ENCODE measurements around the gene PTGIS.
A peak's percentile ranks its signal among the peaks of the same experiment; 100 is the strongest.

PTGIS gene

DNA sequence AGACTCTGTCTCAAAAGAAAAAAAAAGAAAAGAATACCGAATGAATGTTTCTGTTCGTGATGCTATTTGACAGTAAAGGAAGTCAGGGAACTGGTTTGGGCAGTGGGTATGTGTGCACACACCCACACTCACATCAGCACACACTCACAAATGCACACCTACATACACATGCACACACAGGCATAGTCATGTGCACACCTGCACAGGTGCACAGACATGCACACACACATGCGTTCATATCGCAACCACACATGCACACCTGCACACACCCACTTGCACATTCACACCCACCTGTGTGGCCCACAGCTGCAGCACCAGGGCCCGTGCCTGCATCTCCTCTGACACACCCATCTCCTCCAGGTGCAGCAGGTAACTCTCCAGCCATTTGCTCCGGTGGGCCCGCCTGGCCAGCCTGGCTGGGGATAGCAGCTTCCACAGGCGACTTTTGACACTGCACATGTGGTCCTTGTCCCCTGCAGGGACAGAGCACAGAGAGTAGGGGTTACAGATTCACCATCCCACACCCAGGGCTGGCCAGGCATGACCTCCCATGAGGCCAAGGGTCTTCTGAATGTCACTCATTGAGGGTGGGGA, 44.1 kb downstream of the PTGIS start:
- DNase-seq: no peak

GRCh38 chr20:49521356-49521755, 46.6 kb downstream of the PTGIS start:
- no peak for DNase-seq

DNA sequence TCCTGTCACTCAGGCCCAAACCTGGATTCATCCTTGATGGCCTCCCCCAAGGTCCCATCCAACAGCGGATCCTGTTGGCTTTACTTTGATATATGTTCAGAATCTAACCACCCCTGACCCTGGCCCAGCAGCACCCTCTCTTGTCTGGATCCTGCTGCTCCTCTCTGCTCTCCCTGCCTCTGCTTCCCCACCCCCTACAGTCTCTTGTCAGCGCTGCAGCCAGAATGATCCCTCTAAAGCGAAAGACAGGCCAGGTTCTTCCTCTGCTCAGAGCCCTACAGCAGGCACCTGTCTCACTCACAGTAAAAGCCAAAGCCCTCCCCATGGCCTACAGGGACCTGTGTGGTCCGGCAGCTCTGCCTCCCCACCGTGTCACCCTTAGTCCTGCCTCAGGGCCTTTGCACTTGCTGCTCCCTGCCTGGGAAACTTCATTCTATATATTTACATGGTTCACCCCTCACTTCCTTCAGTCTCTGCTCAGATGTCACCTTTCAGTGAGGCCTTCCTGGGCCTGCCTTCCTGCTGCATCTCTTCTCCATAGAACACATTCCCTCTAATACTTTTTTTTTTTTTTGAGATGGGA, 48.1 kb downstream of the PTGIS start:
- no peak for DNase-seq

DNA sequence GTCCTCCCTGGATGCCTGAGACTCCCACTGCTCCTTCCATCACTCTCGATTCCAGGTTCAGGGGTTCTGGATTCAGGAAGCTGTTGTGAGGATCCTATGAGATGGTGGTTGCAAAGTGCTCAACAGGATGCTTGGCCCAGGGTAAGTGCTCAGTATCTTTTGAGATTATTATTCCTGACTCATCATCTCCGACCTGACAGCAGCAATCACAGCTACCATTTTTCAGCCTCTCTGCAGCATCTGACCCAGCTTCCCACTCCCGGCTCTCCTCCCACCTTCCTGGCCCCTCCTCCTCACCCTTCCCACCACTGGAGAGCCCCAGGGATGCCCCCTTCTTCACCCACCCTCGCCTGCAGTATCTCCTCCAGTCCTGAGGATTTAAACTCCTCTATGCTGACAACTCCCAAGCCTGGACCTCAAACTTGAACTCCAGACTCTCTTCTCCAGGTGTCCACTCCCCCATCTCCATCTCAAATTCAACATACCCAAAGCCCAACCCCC, 48.7 kb downstream of the PTGIS start:
- no peak for DNase-seq

DNA sequence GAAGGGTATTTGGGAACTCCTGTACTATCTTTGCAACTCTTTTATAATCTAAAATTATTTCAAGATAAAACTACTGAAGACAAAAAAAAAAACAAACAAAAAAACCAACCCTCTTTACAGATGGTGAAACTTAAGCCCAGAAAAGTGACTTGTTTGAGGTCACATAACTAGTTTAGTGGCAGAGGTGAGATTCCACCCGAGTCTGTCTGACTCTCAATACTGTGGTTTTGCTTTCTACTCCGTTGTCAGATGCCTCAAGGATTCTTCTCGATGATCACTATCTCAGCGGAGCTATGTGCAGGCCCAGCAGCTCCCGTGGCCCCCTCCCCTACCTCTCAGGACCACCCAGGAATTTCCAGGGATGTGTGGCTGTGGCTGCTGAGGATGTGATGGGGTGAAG, 49.4 kb downstream of the PTGIS start:
- no peak for DNase-seq

DNA sequence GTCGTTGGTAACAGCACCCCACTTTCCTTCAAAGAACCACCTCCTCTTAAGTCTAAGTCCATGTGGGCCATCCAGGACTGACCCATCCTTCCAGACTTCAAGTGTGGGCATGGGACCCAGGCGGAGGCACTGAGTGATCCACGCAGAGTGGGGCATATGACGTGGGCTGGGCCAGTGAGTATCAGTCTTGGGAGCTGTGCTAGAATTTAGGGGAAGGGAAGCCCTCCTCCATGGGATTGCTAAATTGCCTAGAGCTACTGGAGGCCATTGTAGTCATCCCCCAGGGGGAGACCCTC, 50.2 kb downstream of the PTGIS start:
- no peak for DNase-seq

- DNase-seq: no peak
These were observed 50.8 kb downstream of the PTGIS start for GRCh38 chr20:49516916-49517804.

DNA sequence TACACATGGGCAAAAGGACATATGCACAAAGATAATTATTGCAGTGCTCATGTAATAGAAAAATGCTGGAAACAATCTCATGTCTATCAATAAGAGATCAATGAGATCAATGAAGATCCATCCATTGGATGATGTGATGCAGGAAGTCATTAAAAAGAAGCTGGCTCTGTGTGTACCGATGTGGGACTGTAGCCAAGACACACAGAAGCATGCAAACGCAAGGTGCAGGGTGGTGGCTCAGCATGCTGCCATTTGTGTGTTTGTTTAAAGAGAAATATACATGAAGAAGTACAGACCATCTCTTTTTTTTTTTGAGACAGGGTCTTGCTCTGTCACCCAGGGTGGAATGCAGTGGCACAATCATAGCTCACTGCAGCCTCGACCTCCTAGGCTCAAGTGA, 52.4 kb downstream of the PTGIS start:
- no peak for DNase-seq

- no peak for DNase-seq
These were observed 54.4 kb downstream of the PTGIS start for GRCh38 chr20:49513517-49513916.

DNA sequence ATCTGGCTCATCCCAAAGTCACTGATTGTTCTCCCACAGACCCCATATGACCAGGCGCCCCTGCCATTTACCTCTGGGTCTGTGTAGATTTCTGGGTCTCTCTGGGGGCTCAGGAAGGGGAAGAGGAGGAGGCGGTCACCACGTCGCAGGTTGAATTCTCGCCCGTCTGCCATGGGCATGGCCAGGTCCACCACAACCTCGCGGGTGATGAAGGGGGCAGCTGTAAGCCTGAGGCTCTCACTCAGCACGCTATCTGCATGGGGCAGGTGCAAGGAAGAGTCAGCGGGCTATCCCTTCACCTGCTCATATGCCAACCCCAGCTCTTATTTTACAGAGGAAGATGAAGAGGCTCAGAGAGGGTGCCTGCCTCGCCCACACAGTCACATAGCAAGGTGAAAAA, 54.9 kb downstream of the PTGIS start:
- DNase-seq: no peak

- DNase-seq: no peak
These were observed 56.0 kb downstream of the PTGIS start for GRCh38 chr20:49511788-49512525.

DNA sequence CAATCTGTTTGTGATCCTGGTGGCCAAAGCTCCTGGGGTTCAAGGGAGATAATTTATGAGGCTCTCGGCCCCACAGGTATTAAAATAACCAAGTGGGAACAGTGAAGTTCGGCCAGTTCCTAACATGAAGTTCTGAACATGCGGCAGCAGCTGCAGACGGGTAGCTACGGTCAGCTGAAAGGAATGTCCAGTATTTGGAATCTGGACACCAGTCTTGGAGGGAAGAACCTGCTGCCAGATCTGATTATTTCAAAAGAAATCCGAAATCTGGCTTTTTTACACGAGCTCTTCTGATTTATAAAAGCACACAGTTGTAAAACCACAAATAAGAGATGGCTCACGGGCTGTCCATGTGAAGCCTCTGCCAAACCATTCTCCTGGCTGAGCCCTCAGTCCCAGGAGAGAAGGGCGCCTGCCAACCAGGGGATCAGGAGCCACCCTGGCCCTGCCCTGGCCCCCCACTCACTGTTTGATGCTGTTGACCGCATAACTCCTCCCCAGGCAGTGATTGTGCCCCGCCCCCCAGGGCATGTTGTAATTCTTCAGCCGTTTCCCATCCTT, 57.3 kb downstream of the PTGIS start:
- DNase-seq: no peak

GRCh38 chr20:49508435-49509199, 59.3 kb downstream of the PTGIS start:
- peak; percentile 38 for DNase-seq

DNA sequence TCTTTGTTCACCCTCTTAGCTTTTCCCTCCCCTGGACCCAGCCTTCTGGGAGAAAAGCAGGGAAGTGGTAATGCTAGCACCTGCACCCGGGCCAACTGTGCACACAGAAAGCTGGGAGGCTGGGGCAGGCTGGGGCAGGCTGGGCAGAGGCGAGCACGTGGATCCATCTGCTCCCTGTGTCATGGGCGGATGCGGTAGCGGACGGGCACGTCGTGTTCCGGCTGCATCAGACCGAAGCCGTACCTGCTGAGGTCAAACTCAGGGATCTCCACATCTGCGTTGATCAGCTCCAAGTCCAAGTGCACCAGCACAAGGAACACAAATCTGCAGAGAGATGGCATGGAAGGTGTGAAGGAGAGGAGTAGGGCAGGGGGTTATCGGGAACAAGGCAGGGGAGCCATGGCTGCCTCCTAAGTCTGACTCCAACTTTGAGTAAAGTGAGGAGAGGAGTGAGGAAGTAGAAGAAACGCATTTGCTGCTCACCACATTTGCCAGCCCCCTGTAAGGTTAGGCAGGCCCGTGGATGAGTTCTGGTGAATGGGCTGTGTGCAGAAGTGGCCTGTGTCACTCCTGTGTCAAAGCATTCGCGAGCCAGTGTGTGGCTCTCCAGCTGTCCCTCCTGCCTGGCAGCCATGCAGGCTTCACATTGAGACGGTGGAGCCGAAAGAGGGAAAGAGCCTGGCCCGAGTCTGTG, 60.0 kb downstream of the PTGIS start:
- no peak for DNase-seq

GRCh38 chr20:49505518-49505917, 62.4 kb downstream of the PTGIS start:
- DNase-seq: no peak

DNA sequence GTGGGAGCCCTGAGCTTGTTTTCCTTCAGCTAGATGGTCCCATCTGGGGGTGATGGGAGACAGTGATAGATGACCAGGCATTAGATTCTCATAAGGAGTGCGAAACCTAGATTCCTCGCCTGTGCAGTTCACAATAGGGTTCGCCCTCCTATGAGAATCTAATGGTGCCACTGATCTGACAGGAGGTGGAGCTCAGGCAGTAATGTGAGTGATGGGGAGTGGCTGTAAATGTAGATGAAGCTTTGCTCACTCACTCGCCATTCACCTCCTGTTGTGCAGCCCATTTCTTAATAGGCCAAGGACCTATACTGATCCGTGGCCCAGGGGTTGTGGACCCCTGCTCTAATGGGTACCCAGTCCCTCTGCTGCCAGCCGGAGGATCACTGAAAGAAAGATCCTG, 64.8 kb downstream of the PTGIS start:
- DNase-seq: no peak

- DNase-seq: peak; percentile 37
These were observed 66.0 kb downstream of the PTGIS start for GRCh38 chr20:49501917-49502316.

- no peak for DNase-seq
These were observed 70.6 kb downstream of the PTGIS start for GRCh38 chr20:49497398-49497669.

- no peak for DNase-seq
These were observed 71.2 kb downstream of the PTGIS start for GRCh38 chr20:49496553-49497397.

DNA sequence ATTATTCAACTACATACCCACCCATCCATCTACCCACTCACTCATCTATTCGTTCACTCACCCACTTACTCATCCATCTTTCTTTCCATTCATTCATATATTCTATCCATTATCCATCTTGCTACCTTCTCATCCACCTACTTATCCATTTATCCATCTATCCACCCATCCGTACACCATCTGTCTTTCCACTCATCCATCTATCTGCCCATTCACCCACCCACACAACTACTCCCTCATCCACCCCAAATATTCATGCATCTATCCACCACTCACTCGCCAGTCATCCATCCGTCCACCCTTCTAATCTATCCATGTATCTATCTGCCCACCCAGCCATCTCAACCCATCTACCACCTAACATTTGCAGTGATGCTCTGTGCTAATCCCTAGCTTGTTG, 71.9 kb downstream of the PTGIS start:
- DNase-seq: no peak

GRCh38 chr20:49490689-49491088, 77.2 kb downstream of the PTGIS start:
- no peak for DNase-seq

Data from activated CD4-positive, alpha-beta T cell treated with anti-CD3 and anti-CD28 coated beads, Interleukin-2, amount 50 U/mL, for 16 hours (primary cell).